Stimulated activated CD8-positive, alpha-beta memory T cell treated with anti-CD3 and anti-CD28 coated beads, Interleukin-2, amount 100 ng/mL, for 48 hours (primary cell): ENCODE data around the gene CDH1.
"Not testable (repeated sequence)": the region's sequence is repeated elsewhere in the genome, so short reads cannot be mapped to it uniquely, and the experiment has no call there.

Experiments
- DNase-seq, 2 donors: peaks; one replicate each; pipeline ENCODE4 v3.0.0-alpha.2; 2020; ENCODE audit warnings: low read depth in 2 of 2

The CDH1 gene

DNA sequence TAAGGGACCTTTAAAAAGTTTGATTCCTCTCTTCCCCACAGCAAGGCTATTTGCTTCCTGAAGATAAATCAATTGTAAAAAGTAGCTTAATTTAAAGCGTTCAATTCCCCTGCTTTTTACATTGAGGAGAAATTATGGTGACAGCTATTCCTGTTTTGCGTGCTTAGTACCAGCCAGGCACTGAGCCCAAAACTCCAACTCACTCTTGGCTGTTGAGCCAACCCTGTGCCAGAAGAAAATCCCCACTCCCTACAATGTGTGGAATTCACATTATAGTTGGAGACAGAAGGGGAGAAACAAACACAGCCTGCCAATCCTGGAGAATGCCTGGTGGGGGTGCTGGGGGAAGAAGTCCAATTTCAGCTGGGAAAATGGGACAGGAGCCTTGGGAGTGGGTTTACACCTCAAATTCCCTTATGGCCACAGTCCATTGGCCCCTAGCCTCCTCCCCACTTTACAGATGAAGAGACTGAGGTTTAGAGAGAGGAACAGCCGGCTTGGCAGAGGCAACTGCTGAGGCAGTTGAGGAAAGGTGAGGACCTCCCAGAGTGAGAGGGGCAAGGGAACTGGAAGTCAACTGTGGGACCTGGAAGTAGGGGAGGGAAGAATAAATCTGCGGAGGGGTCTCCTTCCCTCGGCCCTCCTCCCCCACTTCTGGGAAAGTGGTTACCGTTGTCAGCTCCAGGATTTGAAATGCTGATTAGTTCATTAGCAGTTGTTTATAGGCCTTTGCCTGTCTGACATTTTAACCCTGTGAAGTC lies 26.1 kb downstream of the CDH1 start:
- no peak for DNase-seq

DNA sequence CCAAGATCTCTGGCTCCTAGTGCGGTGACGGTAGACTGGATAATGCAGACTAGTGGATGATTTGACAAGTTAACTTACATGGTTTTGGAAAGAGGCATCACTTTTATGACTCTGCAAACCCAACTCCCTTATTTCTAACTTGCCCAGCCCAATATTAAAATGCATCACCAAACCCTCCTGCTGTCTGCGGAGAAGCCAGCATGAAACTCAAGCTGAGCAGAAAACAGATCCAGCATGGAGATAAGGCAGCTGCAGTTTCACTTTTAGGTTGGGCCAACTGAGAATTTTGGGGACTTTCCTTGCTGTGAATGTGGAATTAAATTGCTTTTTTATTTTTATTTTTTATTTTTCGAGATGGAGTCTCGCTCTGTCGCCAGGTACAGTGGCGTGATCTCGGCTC lies 27.8 kb downstream of the CDH1 start:
- DNase-seq = no peak

DNA sequence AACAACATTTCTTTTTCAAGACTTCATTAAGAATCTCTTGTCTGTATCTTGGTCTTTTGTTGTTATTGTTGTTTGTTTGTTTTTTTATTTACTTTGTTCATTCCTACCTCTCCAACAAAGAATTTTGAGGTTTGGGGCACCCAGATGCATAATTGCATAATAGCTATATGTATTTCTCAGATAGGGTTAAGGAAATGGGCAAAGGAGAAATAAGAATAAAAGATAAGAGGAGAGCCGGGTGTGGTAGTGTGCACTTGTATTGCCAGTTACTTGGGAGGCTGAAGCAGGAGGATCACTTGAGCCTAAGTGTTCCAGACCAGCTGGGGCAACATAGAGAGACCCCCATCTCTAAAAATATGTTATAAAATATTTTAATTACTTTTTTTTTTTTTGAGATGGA lies 30.5 kb downstream of the CDH1 start:
- DNase-seq = no peak

DNA sequence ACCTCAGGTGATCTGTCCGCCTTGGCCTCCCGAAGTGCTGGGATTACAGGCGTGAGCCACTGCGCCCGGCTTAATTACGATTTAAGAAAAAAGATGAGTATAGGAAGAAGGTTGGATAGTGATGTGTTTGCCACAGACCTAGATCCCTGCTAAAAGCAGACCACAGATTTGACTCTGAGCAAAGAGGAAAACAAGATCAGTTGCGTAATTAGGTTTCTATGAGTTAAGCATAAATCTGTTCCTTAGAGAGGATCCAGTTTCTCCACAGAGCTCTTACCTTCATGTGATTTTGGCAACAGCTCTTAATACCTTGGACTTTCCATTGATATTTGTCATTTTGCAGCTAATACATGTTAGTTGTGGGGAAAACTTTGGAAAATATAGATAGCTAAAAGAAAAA lies 31.1 kb downstream of the CDH1 start:
- DNase-seq = no peak

DNA sequence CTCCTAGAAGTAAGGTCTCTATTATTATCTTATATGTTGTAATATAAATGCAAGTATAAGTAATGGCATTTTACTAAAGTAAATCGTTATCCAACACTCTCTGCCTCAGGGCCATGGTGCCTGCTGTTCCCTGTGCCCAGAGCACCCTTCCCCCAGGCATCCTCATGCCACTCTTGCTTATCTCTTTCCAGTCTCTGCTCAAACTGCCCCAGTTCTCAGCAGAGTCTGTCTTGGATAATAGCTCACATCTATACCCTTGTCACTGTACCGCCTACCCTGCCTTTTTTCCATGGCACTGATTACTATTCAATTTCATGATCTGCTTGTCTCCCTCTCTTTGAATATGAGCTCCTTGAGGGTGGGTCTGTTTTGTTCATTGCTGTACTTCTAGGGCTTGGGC lies 31.7 kb downstream of the CDH1 start:
- DNase-seq = no peak

DNA sequence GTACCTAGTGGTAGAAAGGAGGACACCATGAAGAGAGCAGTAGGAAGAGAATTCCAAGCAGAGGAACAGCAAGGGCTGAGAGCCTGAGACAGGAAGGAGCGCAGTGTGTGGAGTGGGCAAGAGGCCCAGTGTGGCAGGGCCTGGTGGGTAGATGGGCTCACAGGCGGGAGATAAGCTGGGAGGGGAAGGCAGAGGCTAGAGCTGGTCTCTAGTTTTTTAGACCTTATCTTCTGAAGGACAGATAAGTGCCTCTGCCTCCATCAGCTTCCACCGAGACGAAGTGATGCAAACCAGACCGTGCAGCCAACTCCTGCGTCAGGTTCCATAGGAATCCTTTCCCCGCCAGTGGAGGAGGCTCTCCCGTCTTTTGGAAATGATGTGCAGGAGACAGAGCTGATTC lies 33.6 kb downstream of the CDH1 start:
- DNase-seq = no peak

DNA sequence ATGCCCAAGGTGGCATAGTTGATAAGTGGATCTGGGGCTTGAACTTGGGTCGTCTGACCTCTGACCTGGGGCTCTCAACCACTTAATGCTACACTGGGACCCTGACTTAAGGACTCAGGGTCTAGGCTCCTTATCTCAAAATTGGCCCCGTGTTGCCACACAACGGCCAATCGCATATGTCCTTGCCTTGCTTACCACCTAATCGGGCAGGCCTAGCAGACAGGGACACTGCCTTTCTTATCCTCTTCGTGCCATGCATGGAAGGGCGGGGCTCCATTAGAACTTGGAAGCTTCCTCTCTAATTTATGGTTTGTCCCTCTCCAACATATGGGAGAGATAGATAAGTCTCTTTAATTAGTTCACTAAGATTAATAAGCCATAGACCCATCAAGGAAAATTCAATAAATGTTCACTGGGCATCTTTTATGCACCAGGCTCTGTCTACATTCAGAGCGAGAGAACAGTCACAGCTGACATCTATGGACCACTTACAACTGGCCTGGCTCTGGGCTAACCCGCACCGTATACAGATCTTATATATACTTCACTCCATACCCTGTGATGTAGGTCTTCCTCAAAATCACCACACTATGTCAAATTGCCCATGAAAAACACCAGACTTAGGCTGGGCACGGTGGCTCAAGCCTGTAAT lies 35.1 kb downstream of the CDH1 start:
- DNase-seq = no peak

DNA sequence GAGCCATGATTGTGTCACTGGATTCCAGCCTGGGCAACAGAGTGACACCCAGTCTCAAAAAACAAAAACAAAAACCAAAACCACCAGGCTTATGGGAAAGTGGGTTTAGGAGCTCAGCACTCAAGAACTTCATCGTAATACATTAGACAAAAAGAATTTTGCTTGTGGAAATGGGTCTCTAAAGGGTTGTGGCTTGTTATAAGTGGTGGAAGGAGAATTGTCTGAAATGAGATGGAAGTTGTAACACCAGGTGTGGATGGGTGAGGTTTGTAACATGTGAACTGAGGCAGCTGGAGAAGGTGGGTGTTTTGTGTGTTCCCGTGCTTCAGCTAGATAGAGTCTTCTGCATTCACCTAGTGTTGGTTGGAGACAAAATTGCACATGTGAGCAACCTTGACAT lies 35.8 kb downstream of the CDH1 start:
- DNase-seq = no peak

DNA sequence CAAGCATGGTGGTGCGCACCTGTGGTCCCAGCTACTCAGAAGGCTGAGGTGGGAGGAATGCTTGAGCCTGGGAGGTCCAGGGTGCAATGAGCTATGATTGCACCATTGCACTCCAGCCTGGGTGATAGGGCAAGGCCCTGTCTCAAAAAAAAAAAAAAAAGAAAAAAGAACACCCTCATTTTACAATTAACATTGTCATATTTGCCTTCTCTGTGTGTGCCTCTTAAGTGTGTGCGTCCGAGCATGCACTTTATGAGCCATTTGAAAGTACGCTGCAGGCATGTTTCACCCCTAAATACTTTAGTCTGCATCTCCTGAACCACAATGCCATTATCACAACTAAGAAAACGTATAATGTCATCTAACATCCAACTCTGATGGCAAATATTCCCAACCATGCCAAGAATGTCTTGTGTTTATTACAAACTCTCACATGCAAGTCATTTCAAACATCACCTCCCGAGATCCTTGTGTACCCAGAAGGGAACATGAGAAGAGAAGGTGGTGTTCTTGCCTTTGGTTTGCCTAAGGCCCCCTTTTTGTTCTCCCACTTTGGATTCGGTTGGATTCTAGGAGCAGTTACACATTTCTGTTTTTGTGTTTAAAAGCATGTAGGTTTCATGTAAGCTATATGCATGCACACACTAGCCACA lies 38.0 kb downstream of the CDH1 start:
- no peak for DNase-seq

DNA sequence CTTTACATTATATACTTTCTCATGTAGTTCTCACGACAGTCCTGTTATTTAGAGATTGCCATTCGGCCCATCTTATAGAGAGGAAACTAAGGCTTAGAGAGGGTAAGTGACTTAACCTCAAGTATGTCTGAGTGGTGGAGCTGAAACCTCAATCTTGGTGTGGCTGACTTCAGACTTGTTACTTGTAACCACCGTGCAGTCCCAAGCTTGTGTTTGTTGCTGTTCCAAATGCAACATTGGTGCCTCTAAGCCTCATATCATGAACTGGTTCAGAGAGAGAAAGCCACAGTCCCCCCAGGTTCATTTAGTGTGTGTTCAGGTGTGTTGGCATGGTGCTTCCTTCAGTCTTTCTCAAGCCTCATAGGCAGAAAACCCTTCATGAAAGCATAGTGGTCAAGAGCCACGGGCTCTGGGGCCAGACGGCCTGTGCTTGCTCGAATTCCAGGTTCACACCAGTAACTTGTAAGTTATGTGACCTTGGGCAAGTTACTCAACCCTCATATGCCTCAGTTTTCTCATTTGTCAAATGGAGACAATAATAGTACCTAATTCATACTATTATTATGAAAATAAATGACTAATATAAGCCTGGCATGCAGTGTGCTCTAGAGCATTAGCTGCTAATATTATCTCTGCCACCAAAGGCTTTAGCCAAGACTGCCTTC lies 39.9 kb downstream of the CDH1 start:
- DNase-seq = no peak

DNA sequence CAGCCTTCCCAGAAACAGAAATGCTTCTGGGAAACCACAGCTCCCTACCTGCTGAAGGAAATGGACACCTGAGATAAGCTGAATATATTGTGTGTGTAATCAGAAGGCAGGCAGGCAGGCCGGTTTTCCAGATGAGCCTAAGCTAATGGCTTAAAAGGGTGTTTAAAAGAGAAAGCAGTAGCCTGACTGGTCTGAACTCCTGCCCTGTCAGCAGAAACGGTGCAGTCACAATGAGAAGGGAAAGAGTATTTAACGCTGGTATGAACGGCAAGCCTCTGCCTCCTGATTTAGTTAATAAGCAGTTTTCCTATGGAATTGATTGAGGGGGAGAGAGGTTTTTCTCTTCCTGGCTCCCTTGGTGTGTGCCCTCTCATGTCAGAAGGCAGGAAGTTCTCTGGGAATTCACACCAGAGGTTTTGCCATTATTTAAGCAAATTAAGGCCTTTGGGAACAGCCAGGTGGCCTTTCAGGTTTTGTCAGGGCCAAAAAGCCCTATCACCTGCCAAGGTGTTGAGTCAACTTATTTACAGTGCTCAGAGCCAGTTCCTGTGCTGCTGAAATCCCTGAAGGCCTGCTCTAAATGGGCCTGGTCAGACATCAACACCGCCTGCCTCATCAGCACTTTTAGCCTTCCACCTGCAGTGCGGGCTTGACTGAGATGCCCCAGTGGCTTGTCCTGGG lies 41.6 kb downstream of the CDH1 start:
- DNase-seq = no peak

DNA sequence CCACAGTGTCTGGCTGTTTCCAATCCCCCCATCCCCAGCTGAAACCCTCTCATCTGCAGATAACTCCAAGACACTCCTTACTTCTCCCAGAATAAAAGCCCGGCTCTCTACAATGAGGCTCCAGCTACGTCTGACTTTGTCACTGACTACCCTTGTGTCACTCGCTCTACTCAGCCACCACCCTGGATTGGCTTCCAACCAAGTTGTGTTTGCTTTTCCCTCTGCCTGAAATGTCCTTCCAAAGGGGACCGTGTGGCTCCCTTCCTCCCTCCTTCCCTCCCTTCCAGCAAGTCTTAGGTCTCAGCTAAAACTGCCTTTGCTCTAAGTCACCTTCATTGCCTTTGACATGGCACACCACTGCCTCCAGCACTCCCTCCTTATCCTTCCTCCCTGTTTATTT lies 42.8 kb downstream of the CDH1 start:
- DNase-seq = no peak

DNA sequence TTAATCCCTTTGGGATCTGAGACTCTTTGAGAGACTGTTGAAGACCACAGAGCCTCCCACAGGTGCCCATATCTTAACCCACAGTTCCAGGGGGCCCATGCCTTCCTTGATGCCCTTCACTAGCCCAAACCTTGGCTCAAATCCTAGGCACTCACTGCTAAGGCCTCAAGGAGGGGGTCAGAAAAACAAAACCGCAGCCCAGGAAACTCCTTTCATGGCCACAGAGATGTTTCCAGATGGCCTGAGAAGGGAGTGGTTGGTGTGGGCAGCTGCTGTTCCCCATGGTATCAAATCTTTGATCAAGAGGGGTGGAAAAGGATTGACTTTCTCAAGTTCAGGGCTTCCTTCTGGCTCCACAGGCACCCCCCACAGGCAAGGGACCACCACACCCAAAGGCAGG lies 44.7 kb downstream of the CDH1 start:
- no peak for DNase-seq

DNA sequence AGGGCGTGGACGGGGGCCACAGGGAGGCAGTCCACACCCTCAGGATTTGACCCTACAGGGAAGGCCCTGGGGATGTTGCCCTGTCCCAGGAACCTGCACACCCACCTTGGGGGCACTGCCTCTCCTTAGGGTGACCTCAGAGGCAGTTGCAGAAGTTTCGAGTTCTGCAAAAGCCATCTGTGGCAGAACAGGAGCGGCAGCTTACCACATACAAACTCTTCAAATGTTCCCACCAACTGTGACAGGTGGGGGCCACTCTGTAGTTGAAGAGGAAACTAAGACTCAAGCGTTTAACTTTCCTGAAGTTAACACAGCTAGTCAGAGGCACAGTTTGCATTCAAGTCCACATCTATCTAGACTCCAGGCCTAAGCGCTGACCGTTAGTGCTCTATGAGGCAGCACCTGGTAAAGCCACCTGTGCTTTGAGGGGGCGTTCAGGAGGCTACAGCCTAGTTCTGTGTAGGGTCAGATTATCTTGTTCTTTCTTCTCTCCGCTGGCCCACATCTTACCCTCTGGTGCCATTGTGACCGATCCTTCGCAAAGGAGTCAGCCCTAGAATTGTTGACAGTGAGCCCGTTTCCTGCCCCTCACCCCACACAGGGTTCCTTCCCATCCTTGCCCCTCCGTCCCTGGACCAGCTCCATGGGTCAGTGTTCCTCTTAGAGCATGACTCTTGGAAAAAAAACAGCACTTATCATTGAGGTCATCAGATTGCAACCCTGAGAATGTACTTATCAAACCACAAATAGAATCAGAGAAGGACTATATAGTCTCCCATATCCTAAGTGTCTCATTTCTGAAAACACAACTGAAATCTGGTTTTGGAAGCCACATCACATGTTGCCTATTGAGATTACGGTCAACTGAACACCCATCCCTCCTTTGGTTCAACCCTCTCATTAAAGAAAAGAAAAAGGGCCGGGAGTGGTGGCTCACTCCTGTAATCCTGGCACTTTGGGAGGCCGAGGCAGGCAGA lies 45.4 kb downstream of the CDH1 start:
- no peak for DNase-seq

DNA sequence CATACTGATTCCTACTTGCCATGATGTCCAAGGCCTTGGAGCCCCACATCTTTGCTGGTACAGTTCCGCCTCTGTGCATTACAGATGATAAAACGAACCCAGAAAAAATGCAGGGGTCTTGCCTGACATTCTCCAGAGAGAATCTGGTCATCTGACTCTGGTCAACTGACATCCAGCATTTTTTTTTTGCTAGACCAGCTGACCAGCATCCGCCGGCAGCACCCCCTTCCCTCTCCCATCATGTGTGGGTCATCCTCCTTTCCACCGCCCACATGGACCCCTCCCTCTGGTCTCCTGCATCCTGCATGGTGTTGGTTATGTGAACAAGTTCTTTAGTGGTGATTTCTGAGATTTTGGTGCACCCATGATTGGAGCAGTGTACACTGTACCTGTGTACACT lies 47.1 kb downstream of the CDH1 start:
- DNase-seq = no peak

DNA sequence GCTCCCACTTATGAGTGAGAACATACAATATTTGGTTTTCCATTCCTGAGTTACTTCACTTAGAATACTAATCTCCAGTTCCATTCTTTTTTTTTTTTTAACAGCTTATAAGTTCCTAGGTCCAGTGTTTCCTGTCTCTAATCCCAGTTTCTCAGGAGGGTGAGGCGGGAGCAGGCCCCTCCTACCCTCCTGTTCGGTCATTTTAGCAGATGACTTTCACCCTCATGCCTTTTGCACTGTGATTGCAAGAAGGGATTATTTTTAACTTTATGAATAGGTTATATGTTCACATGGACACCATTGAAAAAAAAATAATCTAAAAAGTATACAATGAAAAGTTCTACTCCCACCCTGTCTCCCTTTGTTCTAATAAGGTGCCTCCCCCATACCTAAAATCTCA lies 47.6 kb downstream of the CDH1 start:
- DNase-seq = no peak

DNA sequence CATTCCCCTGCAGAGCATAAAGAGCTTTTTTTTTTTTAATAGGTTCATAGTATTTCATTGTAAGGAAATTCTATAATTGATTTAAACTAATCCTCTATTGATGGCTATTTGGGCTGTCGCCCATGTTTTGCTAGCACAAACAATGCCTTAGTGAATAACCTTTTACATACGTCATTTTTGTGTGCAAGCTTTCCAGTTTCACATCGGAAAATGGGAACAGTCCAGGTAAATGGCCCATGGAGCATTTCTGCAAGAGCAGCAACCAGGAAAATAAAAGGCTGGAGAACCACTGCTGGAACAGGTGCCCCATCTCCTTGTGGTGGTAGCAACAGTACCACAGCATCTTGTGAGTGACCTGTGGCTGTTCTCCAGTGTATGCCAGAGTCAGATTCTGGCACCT lies 48.6 kb downstream of the CDH1 start:
- DNase-seq = no peak

DNA sequence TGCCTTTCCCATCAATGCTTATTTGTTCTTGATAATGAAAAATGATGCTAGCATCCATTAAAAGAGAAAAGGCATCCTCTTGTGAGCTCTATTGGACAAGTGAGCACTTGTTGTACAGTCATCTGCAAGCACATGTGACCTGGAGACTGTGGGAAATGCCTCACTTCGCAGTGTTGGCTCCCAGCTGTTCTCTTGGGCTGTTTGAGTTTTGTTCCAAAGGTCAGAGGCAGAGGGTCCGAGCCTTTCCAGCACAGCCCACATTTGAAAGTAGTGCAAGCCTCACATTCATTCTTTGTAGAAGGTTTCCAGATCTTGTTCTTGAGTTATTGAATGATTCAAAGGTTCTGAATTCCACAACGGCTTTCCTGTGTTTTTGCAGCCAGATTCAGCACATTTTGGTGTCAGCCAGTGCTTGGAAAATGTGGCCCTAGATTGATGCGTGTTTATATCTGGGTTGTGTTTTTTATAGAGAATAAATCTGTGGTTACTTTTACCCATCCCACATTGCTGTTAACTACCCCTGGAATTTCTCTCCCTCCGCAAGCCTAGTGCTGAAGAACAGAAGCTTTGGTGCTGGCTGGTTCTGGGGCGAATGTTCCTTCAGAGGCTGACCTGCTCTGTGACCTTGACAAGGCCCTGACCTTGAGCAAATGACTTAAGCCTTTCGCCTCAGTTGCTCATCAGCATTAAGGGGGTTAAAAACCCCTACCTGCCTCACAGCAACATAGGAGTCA lies 49.8 kb downstream of the CDH1 start:
- no peak for DNase-seq

DNA sequence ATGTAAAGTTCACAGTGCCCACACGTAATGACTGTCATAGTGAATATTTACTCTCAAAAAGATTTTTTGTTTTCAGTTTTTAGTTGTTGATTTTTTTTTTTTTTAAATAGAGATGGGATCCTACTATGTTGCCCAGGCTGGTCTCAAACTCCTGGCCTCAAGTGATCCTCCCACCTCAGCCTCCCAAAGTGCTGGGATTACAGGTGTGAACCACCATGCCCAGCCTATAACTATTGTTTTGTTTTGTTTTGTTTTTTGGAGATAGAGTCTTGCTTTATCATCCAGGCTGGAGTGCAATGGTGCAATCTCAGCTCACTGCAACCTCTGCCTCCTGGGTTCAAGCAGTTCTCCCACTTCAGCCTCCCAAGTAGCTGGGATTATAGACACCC lies 50.3 kb downstream of the CDH1 start:
- not testable (repeated sequence) for DNase-seq

DNA sequence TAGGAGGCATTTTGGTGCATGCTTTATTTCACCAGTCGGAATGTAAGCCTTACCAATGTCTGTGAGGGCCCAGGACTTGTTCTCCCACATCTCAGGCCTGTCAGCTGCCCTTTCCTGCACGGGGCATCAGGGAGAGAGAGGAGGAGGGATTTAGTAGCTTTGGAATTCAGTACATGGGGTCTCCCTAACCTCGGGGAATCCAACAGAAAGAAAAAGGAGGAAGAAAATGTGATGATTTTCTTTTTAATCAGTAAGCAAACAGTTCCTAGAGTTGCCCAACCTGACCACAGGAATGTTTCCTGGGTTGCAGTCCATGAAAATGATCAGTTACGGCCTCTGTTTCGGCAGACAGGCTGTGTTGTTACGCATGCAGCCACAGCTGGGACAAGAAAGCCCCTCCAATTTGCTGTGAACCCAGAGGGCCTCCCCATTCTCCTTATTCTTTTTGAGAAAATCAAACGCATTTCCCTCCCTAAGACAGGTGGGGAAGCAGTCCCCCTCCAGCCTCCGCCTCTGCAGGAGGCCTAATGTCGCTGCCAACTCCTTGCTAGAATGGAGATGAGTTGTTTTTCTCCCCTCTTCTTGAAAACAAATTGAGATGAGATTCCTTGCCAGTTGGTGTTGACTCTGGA lies 53.2 kb downstream of the CDH1 start:
- no peak for DNase-seq
